Mesendoderm (in vitro differentiated cells): ENCODE measurements around the gene LAD1.
A peak's percentile ranks its signal among the peaks of the same experiment; 100 is the strongest.

Source experiments
- DNase-seq: peaks from one replicate; pipeline ENCODE4 v3.0.0; 2013
- H2AK5ac ChIP-seq: 2 replicates; pipeline ENCODE4 v1.6.1; 2013; ENCODE audit warnings: low read length, inconsistent platforms
- H2BK120ac ChIP-seq: 2 replicates; pipeline ENCODE4 v1.6.1; 2013; ENCODE audit warnings: low read depth, mild to moderate bottlenecking, low read length, moderate library complexity, mixed read lengths
- H2BK15ac ChIP-seq: replicated peaks from 2 replicates; pipeline ENCODE4 v1.6.1; 2013; ENCODE audit warnings: low read depth, mild to moderate bottlenecking, moderate library complexity
- H2BK5ac ChIP-seq: 2 replicates; pipeline ENCODE4 v1.6.1; 2013; ENCODE audit warnings: low read length, inconsistent platforms
- H3K18ac ChIP-seq: 2 replicates; pipeline ENCODE4 v1.6.1; 2013; ENCODE audit warnings: mild to moderate bottlenecking, low read length, mixed read lengths
- H3K23ac ChIP-seq: one replicate; pipeline ENCODE4 v1.6.1; 2013; ENCODE audit warnings: low read length
- H3K27ac ChIP-seq: 2 replicates; pipeline ENCODE4 v1.5.1; 2013; ENCODE audit warnings: low read depth, mild to moderate bottlenecking, inconsistent platforms, low read length, moderate library complexity
- H3K27me3 ChIP-seq: 2 replicates; pipeline ENCODE4 v1.6.1; 2013; ENCODE audit warnings: low read length, control low read depth, mild to moderate bottlenecking, inconsistent platforms; ENCODE audit not compliant: insufficient read depth, poor library complexity
- H3K36me3 ChIP-seq: 2 replicates; pipeline ENCODE4 v1.6.1; 2013; ENCODE audit warnings: low read length, inconsistent platforms; ENCODE audit not compliant: control insufficient read depth, insufficient read depth
- H3K4ac ChIP-seq: one replicate; pipeline ENCODE4 v1.6.1; 2013; ENCODE audit warnings: low read depth, mild to moderate bottlenecking, low read length, moderate library complexity
- H3K4me1 ChIP-seq: 2 replicates; pipeline ENCODE4 v1.6.1; 2013; ENCODE audit warnings: low read depth, low read length, inconsistent platforms; ENCODE audit not compliant: control insufficient read depth
- H3K4me2 ChIP-seq: 2 replicates; pipeline ENCODE4 v1.6.1; 2013; ENCODE audit warnings: low read length
- H3K4me3 ChIP-seq: 2 replicates; pipeline ENCODE4 v1.5.1; 2013; ENCODE audit warnings: mild to moderate bottlenecking, low read length
- H3K56ac ChIP-seq: one replicate; pipeline ENCODE4 v1.6.1; 2013; ENCODE audit warnings: low read length
- H3K79me1 ChIP-seq: 2 replicates; pipeline ENCODE4 v1.6.1; 2013; ENCODE audit warnings: low read length, inconsistent platforms
- H3K79me2 ChIP-seq: 2 replicates; pipeline ENCODE4 v1.6.1; 2013; ENCODE audit warnings: mild to moderate bottlenecking, low read length; ENCODE audit not compliant: control insufficient read depth, insufficient read depth
- H3K9ac ChIP-seq: 2 replicates; pipeline ENCODE4 v1.6.1; 2013; ENCODE audit warnings: low read length, inconsistent platforms
- H4K5ac ChIP-seq: one replicate; pipeline ENCODE4 v1.6.1; 2013; ENCODE audit warnings: low read length
- H4K8ac ChIP-seq: one replicate; pipeline ENCODE4 v1.6.1; 2013; ENCODE audit warnings: low read depth, mild to moderate bottlenecking, control low read depth, low read length, moderate library complexity
- WGBS: extraction: QIAGEN DNeasy Blood & Tissue Kit; methylation state at CpG from one replicate; pipeline ENCODE4 v1.1.7; 2013; ENCODE audit warnings: low lambda C conversion rate, missing lambda C conversion rate; ENCODE audit not compliant: insufficient coverage; ENCODE audit errors: extremely low coverage; 5-methylcytosine and 5-hydroxymethylcytosine counted together

LAD1 gene

GRCh38 chr1:201360901-201361651 is 38.0 kb downstream of the LAD1 start:
- Histone ChIP-seq H3K36me3 (no peaks in the 10 kb centered on the region), H3K79me2 (no peaks in the 10 kb centered on the region), H3K27ac (no peak overlapping the region), H4K8ac (no peak overlapping the region), H3K56ac (no peak overlapping the region), H3K27me3 (no peaks in the 10 kb centered on the region), H3K23ac (no peak overlapping the region), H2AK5ac (no peak overlapping the region), H3K4me2 (no peak overlapping the region), H4K5ac (no peak overlapping the region), H3K9ac (no peak overlapping the region), H2BK15ac (no peak overlapping the region), H3K18ac (no peak overlapping the region), H3K4me3 (no peak overlapping the region), H2BK120ac (no peak overlapping the region), H3K4ac (no peak overlapping the region), H3K4me1 (no peaks in the 10 kb centered on the region), H3K79me1 (no peaks in the 10 kb centered on the region), H2BK5ac (no peak overlapping the region)
- no CpG with 5 or more reads among the region's 15 CpGs for WGBS
- no peak for DNase-seq

DNA sequence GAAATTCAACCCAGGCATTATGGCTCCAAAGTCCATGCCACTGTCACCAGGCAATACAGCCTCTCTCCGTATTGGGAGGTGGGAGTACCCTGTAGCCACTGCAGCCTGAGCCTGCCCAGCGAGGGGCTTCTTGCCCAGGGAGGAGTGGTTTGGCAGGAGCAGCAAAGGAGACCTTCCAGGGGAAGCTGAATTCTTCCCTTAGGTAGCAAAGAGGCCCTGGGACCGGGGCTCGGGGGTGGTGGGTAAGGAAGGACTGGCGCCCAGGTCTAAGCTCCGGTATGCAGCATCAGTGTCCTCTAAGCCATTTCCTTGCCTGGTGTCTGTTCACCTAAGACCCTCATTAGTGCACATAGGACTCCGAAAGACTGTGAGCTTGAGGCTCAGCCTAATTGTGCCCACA is 38.6 kb downstream of the LAD1 start:
- Histone ChIP-seq H4K8ac (no peak overlapping the region), H2BK5ac (no peak overlapping the region), H3K79me1 (no peaks in the 10 kb centered on the region), H3K36me3 (no peaks in the 10 kb centered on the region), H3K4me1 (no peaks in the 10 kb centered on the region), H3K18ac (no peak overlapping the region), H3K27me3 (no peaks in the 10 kb centered on the region), H3K23ac (no peak overlapping the region), H2BK15ac (no peak overlapping the region), H3K4ac (no peak overlapping the region), H2BK120ac (no peak overlapping the region), H3K79me2 (no peaks in the 10 kb centered on the region), H3K27ac (no peak overlapping the region), H3K56ac (no peak overlapping the region), H4K5ac (no peak overlapping the region), H2AK5ac (no peak overlapping the region), H3K4me2 (no peak overlapping the region), H3K4me3 (no peak overlapping the region), H3K9ac (no peak overlapping the region)
- no CpG with 5 or more reads among the region's 7 CpGs for WGBS
- no peak for DNase-seq

DNA sequence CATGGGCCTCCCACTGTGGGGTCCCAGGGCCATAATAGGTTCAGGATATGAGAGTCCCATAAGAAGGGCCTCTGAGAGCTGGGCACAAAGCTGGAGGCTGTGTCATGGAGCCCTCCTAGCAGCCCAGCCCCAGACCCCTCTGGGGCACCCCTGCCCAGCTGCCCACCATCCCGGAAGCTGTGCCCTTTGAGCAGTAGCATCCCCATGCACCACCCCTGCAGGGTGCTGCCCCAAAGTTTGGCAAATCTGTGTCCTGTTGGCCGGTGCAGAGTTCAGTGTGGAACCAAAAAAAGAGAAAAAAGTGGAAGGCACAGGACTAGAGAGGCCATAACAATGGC is 39.3 kb downstream of the LAD1 start:
- H4K8ac ChIP-seq: no peak overlapping the region
- no peak overlapping the region for H3K18ac ChIP-seq
- no peak for DNase-seq
- H3K9ac ChIP-seq: no peak overlapping the region
- no peak overlapping the region for H2BK5ac ChIP-seq
- no peaks in the 10 kb centered on the region for H3K79me1 ChIP-seq
- WGBS: no CpG with 5 or more reads among the region's 2 CpGs
- H3K79me2 ChIP-seq: no peaks in the 10 kb centered on the region
- no peaks in the 10 kb centered on the region for H3K4me1 ChIP-seq
- H3K27me3 ChIP-seq: no peaks in the 10 kb centered on the region
- no peaks in the 10 kb centered on the region for H3K36me3 ChIP-seq
- H3K4ac ChIP-seq: no peak overlapping the region
- no peak overlapping the region for H2BK15ac ChIP-seq
- H3K56ac ChIP-seq: no peak overlapping the region
- no peak overlapping the region for H2BK120ac ChIP-seq
- no peak overlapping the region for H2AK5ac ChIP-seq
- no peak overlapping the region for H3K4me2 ChIP-seq
- H3K27ac ChIP-seq: no peak overlapping the region
- no peak overlapping the region for H3K23ac ChIP-seq
- no peak overlapping the region for H3K4me3 ChIP-seq
- H4K5ac ChIP-seq: no peak overlapping the region

- Histone ChIP-seq H3K27ac (no peak overlapping the region), H3K79me2 (no peaks in the 10 kb centered on the region), H3K18ac (no peak overlapping the region), H3K79me1 (no peaks in the 10 kb centered on the region), H3K27me3 (no peaks in the 10 kb centered on the region), H3K9ac (no peak overlapping the region), H3K56ac (no peak overlapping the region), H2BK15ac (no peak overlapping the region), H2AK5ac (no peak overlapping the region), H2BK120ac (no peak overlapping the region), H3K36me3 (no peaks in the 10 kb centered on the region), H3K4me1 (no peaks in the 10 kb centered on the region), H4K5ac (no peak overlapping the region), H3K23ac (no peak overlapping the region), H4K8ac (no peak overlapping the region), H2BK5ac (no peak overlapping the region), H3K4ac (no peak overlapping the region), H3K4me2 (no peak overlapping the region), H3K4me3 (no peak overlapping the region)
- peak; percentile 51 for DNase-seq
- WGBS: no CpG with 5 or more reads among the region's 18 CpGs
Observed at GRCh38 chr1:201359031-201359872, 39.9 kb downstream of the LAD1 start.

DNA sequence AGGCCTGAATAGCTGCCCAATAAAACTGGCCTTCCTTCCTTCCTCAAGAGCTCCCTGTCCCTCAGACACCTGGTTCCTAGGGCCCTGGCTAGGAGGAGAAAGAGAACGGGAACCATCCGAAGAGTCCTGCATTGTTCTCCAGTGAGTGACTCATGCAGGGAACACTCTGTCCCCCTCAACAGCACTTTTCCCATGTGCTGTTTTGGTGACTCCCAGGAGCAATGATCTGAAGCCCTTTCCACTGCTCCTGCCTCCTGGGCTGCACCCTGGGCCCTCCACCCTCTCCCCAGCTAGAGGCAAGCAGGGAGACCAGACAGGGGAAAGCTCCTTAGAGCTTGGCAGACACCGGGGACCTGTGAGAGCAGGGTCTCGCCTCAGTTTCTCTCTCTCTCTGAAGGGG is 40.5 kb downstream of the LAD1 start:
- H2BK120ac ChIP-seq: no peak overlapping the region
- no peak overlapping the region for H4K8ac ChIP-seq
- no peak overlapping the region for H3K9ac ChIP-seq
- no peak overlapping the region for H3K4me2 ChIP-seq
- no peaks in the 10 kb centered on the region for H3K36me3 ChIP-seq
- H3K4me1 ChIP-seq: no peaks in the 10 kb centered on the region
- no peaks in the 10 kb centered on the region for H3K79me2 ChIP-seq
- no peak overlapping the region for H3K27ac ChIP-seq
- H3K27me3 ChIP-seq: no peaks in the 10 kb centered on the region
- no peak overlapping the region for H3K56ac ChIP-seq
- H2BK15ac ChIP-seq: no peak overlapping the region
- WGBS: no CpG with 5 or more reads among the region's 4 CpGs
- H3K23ac ChIP-seq: no peak overlapping the region
- peak; percentile 60 for DNase-seq
- no peak overlapping the region for H2AK5ac ChIP-seq
- H4K5ac ChIP-seq: no peak overlapping the region
- no peaks in the 10 kb centered on the region for H3K79me1 ChIP-seq
- no peak overlapping the region for H3K4me3 ChIP-seq
- no peak overlapping the region for H3K4ac ChIP-seq
- no peak overlapping the region for H2BK5ac ChIP-seq
- H3K18ac ChIP-seq: no peak overlapping the region
